PC-3 (cell line): ENCODE data around the gene HHAT. TPM values are rescaled to one million over a fixed set of nuclear protein-coding genes. Genes with fewer than 3 reads are reported as not detected.

Experiments
- ATAC-seq: fragments of 200-7000 bp; cut with Tn5 transposase; 2 replicates; pipeline ENCODE4 v1.9.1; 2020; ENCODE audit warnings: mild to moderate bottlenecking, moderate library complexity
- BruUV-seq: library from RNA; stranded (reverse); fragments of 400-500 nt; replicated peaks from 2 replicates; lab custom pipeline; 2021; lab: Mats Ljungman, UMichigan
- CTCF ChIA-PET: fragments of 300-600 bp; sonication (Branson Sonifier 250); formaldehyde crosslinking; loops from one replicate; lab custom pipeline; 2022; ENCODE audit warnings: antibody characterized with exemption; lab: Charles Lee
- POLR2A ChIA-PET: fragments of 300-600 bp; sonication (Branson Sonifier 250); formaldehyde crosslinking; loops from one replicate; lab custom pipeline; 2022; ENCODE audit warnings: antibody characterized with exemption; ENCODE audit not compliant: unreplicated experiment; lab: Charles Lee
- DNase-seq: peaks from one replicate; pipeline ENCODE4 v3.0.0-alpha.2; 2015
- H2AFZ ChIP-seq: fragments of 300-600 bp; sonication (generic); 2 replicates; pipeline ENCODE4 v1.6.0; 2016; ENCODE audit warnings: antibody characterized with exemption, low read length
- H3F3A ChIP-seq: fragments of 300-600 bp; sonication (generic); one replicate; pipeline ENCODE4 v1.6.0; 2017; ENCODE audit warnings: antibody characterized with exemption, low read length, control low read depth, mild to moderate bottlenecking; ENCODE audit not compliant: unreplicated experiment
- H3K27ac ChIP-seq: fragments of 300-600 bp; sonication (generic); 2 replicates; pipeline ENCODE4 v1.5.1; 2016; ENCODE audit warnings: mild to moderate bottlenecking, low read length
- H3K27me3 ChIP-seq: fragments of 300-600 bp; sonication (generic); 2 replicates; pipeline ENCODE4 v1.6.1; 2016; ENCODE audit warnings: low read length, mixed read lengths
- H3K36me3 ChIP-seq: fragments of 300-600 bp; sonication (generic); 2 replicates; pipeline ENCODE4 v1.6.1; 2016; ENCODE audit warnings: low read depth, mixed run types, low read length, mixed read lengths
- H3K4me1 ChIP-seq: fragments of 300-600 bp; sonication (generic); 2 replicates; pipeline ENCODE4 v1.5.1; 2016; ENCODE audit warnings: low read length; ENCODE audit not compliant: insufficient read depth
- H3K4me2 ChIP-seq: fragments of 300-600 bp; sonication (generic); 2 replicates; pipeline ENCODE4 v1.6.0; 2016; ENCODE audit warnings: low read length
- H3K4me3 ChIP-seq: fragments of 300-600 bp; sonication (generic); 2 replicates; pipeline ENCODE4 v1.5.1; 2016; ENCODE audit warnings: mild to moderate bottlenecking, low read length, mixed read lengths
- H3K79me2 ChIP-seq: fragments of 300-600 bp; sonication (generic); 2 replicates; pipeline ENCODE4 v1.6.1; 2017; ENCODE audit warnings: low read length, mixed read lengths
- H3K9ac ChIP-seq: fragments of 300-600 bp; sonication (generic); 2 replicates; pipeline ENCODE4 v1.6.0; 2016; ENCODE audit warnings: mild to moderate bottlenecking, low read length
- H3K9me2 ChIP-seq: fragments of 300-600 bp; sonication (generic); replicated peaks from 2 replicates; pipeline ENCODE4 v1.6.1; 2016; ENCODE audit warnings: mixed run types, low read length, mixed read lengths
- H3K9me3 ChIP-seq: fragments of 300-600 bp; sonication (generic); 2 replicates; pipeline ENCODE4 v1.6.1; 2016; ENCODE audit warnings: low read length, mixed read lengths
- H4K20me1 ChIP-seq: fragments of 300-600 bp; sonication (generic); 2 replicates; pipeline ENCODE4 v1.6.1; 2016; ENCODE audit warnings: low read length, mixed read lengths
- EZH2 ChIP-seq: fragments of 300-600 bp; sonication (generic); IDR thresholded peaks from one replicate; pipeline ENCODE4 v1.6.1; 2017; ENCODE audit warnings: antibody characterized with exemption, mild to moderate bottlenecking, low read length; ENCODE audit not compliant: unreplicated experiment
- EZH2phosphoT487 ChIP-seq: fragments of 300-600 bp; sonication (generic); IDR thresholded peaks from 2 replicates; pipeline ENCODE4 v1.6.1; 2018; ENCODE audit warnings: mild to moderate bottlenecking, antibody characterized with exemption, low read length, borderline replicate concordance
- intact Hi-C: fragments of 100-400 bp; cut with micrococcal nuclease; formaldehyde crosslinking; loops from 2 replicates; pipeline ENCODE4 v1.9.0; 2023
- total RNA-seq: library from RNA; depleted of rRNA; stranded (reverse); fragments of >200 nt; gene quantifications from 2 replicates; pipeline ENCODE4 v1.2.3, GENCODE V29; 2014
- TF ChIP-seq, protein P1 (sequence below): fragments of 300-600 bp; sonication (generic); conservative IDR thresholded peaks from 2 replicates; pipeline ENCODE4 v1.5.1; 2017; ENCODE audit warnings: antibody characterized with exemption, low read depth, mild to moderate bottlenecking, low read length

The HHAT gene
- total RNA-seq, 1 experiment from 2014 or later, result 3.4 TPM

DNA sequence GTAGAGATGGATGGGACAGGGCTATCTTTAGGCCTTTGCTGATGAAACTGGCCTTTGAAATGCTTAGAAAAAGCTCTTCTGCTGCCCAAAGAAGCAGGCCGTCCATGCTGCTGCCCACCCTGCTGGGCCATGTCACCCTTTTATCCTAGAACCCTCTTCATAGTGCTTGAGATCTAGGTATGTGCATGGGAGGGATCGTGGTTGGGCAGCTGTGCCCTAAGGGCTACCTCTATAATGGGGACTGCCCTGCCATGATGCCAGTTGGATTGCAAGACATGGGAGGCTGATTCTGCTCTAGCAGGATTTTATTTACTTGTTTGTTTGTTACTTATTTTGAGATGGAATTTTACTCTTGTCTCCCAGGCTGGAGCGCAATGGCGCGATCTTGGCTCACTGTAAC lies 69.0 kb downstream of the HHAT start:
- intact Hi-C loops, result no loop called here
- CTCF ChIA-PET, result no interaction called here
- no peaks in the 10 kb centered on the region for H3K9me3 ChIP-seq
- H2AFZ ChIP-seq, result no peak overlapping the region
- H3K27ac ChIP-seq, result no peak overlapping the region
- H3K4me2 ChIP-seq, result no peak overlapping the region
- POLR2A ChIA-PET, result no interaction called here
- TF ChIP-seq EZH2 (no peak), EZH2phosphoT487 (no peak)
- no peak overlapping the region for H3K9ac ChIP-seq
- H3K36me3 ChIP-seq, result no peaks in the 10 kb centered on the region
- no peaks in the 10 kb centered on the region for H3K9me2 ChIP-seq
- DNase-seq, result no peak
- H3K27me3 ChIP-seq, result no peaks in the 10 kb centered on the region
- BruUV-seq, result no TSS peak
- no peaks in the 10 kb centered on the region for H3K79me2 ChIP-seq
- no peaks in the 10 kb centered on the region for H3F3A ChIP-seq
- ATAC-seq, result no peak
- H3K4me3 ChIP-seq, result no peak overlapping the region
- H4K20me1 ChIP-seq, result no peaks in the 10 kb centered on the region
- peaks cover 29% of the 10 kb centered on the region for H3K4me1 ChIP-seq

DNA sequence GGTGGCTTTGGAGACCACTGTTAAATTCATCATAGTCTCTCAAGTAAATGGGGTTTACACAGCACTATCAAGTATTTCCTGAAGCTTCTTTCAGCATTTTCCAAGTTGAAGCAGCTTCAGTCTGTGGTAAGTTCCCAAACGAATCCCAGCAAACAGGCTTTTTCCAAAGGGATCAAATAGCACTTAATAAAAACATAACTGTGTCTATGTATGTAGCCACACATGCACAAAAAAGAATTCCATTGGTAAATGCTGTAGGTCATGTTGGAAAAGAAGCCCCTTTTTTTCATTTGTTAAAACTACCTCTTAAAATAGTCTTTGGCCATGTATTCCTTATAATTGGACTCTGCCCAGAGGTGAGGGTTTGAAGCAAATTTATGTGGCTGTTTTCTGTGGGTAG lies 69.8 kb downstream of the HHAT start:
- no peak overlapping the region for H3K27ac ChIP-seq
- no peak overlapping the region for H3K9ac ChIP-seq
- ChIA-PET POLR2A (no interaction called here), CTCF (no interaction called here)
- no peaks in the 10 kb centered on the region for H3F3A ChIP-seq
- H3K9me2 ChIP-seq, result no peaks in the 10 kb centered on the region
- BruUV-seq, result no TSS peak
- DNase-seq, result no peak
- TF ChIP-seq EZH2phosphoT487 (no peak), EZH2 (no peak)
- TF ChIP-seq, protein P1, sequence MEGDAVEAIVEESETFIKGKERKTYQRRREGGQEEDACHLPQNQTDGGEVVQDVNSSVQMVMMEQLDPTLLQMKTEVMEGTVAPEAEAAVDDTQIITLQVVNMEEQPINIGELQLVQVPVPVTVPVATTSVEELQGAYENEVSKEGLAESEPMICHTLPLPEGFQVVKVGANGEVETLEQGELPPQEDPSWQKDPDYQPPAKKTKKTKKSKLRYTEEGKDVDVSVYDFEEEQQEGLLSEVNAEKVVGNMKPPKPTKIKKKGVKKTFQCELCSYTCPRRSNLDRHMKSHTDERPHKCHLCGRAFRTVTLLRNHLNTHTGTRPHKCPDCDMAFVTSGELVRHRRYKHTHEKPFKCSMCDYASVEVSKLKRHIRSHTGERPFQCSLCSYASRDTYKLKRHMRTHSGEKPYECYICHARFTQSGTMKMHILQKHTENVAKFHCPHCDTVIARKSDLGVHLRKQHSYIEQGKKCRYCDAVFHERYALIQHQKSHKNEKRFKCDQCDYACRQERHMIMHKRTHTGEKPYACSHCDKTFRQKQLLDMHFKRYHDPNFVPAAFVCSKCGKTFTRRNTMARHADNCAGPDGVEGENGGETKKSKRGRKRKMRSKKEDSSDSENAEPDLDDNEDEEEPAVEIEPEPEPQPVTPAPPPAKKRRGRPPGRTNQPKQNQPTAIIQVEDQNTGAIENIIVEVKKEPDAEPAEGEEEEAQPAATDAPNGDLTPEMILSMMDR, result no peak
- no peaks in the 10 kb centered on the region for H4K20me1 ChIP-seq
- H3K4me3 ChIP-seq, result no peak overlapping the region
- H3K4me2 ChIP-seq, result no peak overlapping the region
- ATAC-seq, result no peak
- H3K79me2 ChIP-seq, result no peaks in the 10 kb centered on the region
- H2AFZ ChIP-seq, result no peak overlapping the region
- H3K9me3 ChIP-seq, result no peaks in the 10 kb centered on the region
- H3K27me3 ChIP-seq, result no peaks in the 10 kb centered on the region
- H3K4me1 ChIP-seq, result peaks cover 21% of the 10 kb centered on the region
- no peaks in the 10 kb centered on the region for H3K36me3 ChIP-seq
- intact Hi-C loops, result no loop called here

DNA sequence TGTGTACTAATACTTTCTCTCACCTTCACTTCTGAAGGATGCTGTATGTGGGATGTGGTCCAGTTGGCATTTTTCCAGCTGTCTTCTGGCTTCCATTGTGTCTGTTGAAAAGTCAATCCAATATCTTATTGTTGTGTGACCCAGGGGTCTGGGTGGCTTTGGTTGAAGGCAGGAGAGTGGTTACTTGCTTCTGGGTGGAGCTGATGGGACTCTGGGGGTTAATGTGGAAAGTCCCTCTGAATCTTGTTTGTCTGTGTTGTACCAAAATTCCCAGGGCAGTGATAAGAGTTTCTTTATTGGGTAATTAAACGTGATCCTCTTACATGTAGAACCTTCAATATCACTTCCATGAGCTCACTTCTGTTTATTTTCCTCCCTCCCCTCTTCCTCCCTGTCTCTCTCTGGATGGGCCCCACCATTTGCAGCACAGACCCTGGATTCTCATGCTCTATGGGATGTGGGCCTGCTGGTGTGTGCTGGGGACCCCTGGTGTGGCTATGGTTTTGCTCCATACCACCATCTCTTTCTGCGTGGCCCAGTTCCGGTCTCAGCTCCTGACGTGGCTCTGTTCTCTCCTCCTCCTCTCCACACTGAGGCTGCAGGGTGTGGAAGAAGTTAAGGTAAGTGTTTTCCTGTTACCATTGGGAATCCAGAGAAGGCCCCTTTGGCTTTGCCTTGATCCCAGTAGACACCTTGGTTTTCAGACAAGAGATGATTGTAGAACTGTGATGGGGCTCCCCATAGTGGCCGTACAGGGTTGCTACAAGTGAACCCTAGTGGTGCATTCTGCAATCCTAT lies 71.5 kb downstream of the HHAT start:
- CTCF ChIA-PET, result interaction anchor here (0.6 to 1.8 kb wide), 8 partner anchors 24 to 200 kb away, joined by 3 to 22 read pairs (median 3); no protein-coding TSS in a partner anchor
- peak; percentile 98 for ATAC-seq

More for the DNA sequence above, 71.5 kb downstream of the HHAT start:
- H3K9me2 ChIP-seq, result no peaks in the 10 kb centered on the region
- H4K20me1 ChIP-seq, result no peaks in the 10 kb centered on the region
- H3F3A ChIP-seq, result no peaks in the 10 kb centered on the region
- H3K9ac ChIP-seq, result no peak overlapping the region
- no peaks in the 10 kb centered on the region for H3K9me3 ChIP-seq
- POLR2A ChIA-PET, result no interaction called here
- H2AFZ ChIP-seq, result no peak overlapping the region
- BruUV-seq, result no TSS peak
- TF ChIP-seq, protein P1, result peak; percentile 97
- TF ChIP-seq EZH2, result no peak
- intact Hi-C loops, result loop anchor here (1.0 to 5.0 kb wide), 3 partner anchors 39 to 258 kb away; no protein-coding TSS in a partner anchor
- H3K27ac ChIP-seq, result 0 out of 2 replicates have a peak overlapping the region, but pooled peaks have one; percentile 16
- no peak overlapping the region for H3K4me3 ChIP-seq
- H3K4me2 ChIP-seq, result no peak overlapping the region
- H3K79me2 ChIP-seq, result no peaks in the 10 kb centered on the region
- DNase-seq, result peak; percentile 81
- peaks cover 9% of the 10 kb centered on the region for H3K4me1 ChIP-seq
- H3K36me3 ChIP-seq, result no peaks in the 10 kb centered on the region
- no peaks in the 10 kb centered on the region for H3K27me3 ChIP-seq
